Smooth muscle cell (in vitro differentiated cells): ENCODE results near the gene HNF1B. TPM values are rescaled to one million over a fixed set of nuclear protein-coding genes. Genes with fewer than 3 reads are reported as not detected.

ENCODE experiments used
- DNase-seq: peaks from one replicate; lab custom pipeline; 2025; ENCODE audit not compliant: unreplicated experiment; lab: John Stamatoyannopoulos, UW
- H2AFZ ChIP-seq: fragments of 200-600 bp; sonication (generic); 2 replicates; pipeline ENCODE4 v1.6.0; 2016; ENCODE audit warnings: antibody characterized with exemption, low read depth, mild to moderate bottlenecking
- H3F3A ChIP-seq: fragments of 200-600 bp; sonication (generic); 2 replicates; pipeline ENCODE4 v1.6.0; 2017; ENCODE audit warnings: antibody characterized with exemption, low read depth
- H3K27ac ChIP-seq: fragments of 200-600 bp; sonication (generic); 2 replicates; pipeline ENCODE4 v1.5.1; 2016; ENCODE audit warnings: low read depth, mild to moderate bottlenecking
- H3K27me3 ChIP-seq: fragments of 200-600 bp; sonication (generic); 2 replicates; pipeline ENCODE4 v1.6.1; 2016; ENCODE audit warnings: low read depth, mild to moderate bottlenecking
- H3K36me3 ChIP-seq: fragments of 200-600 bp; sonication (generic); 2 replicates; pipeline ENCODE4 v1.5.1; 2016; ENCODE audit warnings: low read depth
- H3K4me1 ChIP-seq: fragments of 200-600 bp; sonication (generic); 2 replicates; pipeline ENCODE4 v1.5.1; 2016; ENCODE audit warnings: low read depth
- H3K4me2 ChIP-seq: fragments of 200-600 bp; sonication (generic); 2 replicates; pipeline ENCODE4 v1.6.0; 2016; ENCODE audit warnings: mild to moderate bottlenecking
- H3K4me3 ChIP-seq: fragments of 200-600 bp; sonication (generic); 2 replicates; pipeline ENCODE4 v1.5.1; 2016; ENCODE audit warnings: mild to moderate bottlenecking
- H3K79me2 ChIP-seq: fragments of 200-600 bp; sonication (generic); 2 replicates; pipeline ENCODE4 v1.6.0; 2016; ENCODE audit warnings: low read depth, mild to moderate bottlenecking
- H3K9ac ChIP-seq: fragments of 200-600 bp; sonication (generic); 2 replicates; pipeline ENCODE4 v1.6.0; 2016; ENCODE audit warnings: low read depth
- H3K9me3 ChIP-seq: fragments of 200-600 bp; sonication (generic); replicated peaks from 2 replicates; pipeline ENCODE4 v1.5.1; 2016; ENCODE audit warnings: low read depth
- H4K20me1 ChIP-seq: fragments of 200-600 bp; sonication (generic); 2 replicates; pipeline ENCODE4 v1.6.0; 2016; ENCODE audit warnings: low read depth
- CTCF ChIP-seq: fragments of 200-600 bp; sonication (generic); IDR thresholded peaks from 2 replicates; pipeline ENCODE4 v1.5.1; 2017; ENCODE audit warnings: borderline replicate concordance, mild to moderate bottlenecking, antibody characterized with exemption; ENCODE audit not compliant: insufficient read depth, poor library complexity, severe bottlenecking
- WGBS: methylation state at CpG from one replicate; pipeline ENCODE4 v1.1.7; 2016; ENCODE audit warnings: low lambda C conversion rate; 5-methylcytosine and 5-hydroxymethylcytosine counted together
- polyA plus RNA-seq: library from polyadenylated mRNA; unstranded; fragments of >200 nt; fragmentation: Nextera tagmentation; extraction: Ambion mirVana; gene quantifications from 2 replicates; pipeline ENCODE4 v1.2.1, GENCODE V29; 2016
- total RNA-seq: library from RNA; depleted of rRNA; stranded (reverse); fragments of >200 nt; gene quantifications from 2 replicates; pipeline ENCODE4 v1.2.3, GENCODE V29; 2014

The HNF1B gene
- total and polyA plus RNA-seq, 2 experiments from 2014 or later, result not detected

GRCh38 chr17:37752482-37752881 is 7.6 kb upstream of the HNF1B start:
- Histone ChIP-seq H3F3A (no peaks in the 10 kb centered on the region), H3K4me3 (no peak overlapping the region), H3K4me2 (no peak overlapping the region), H3K36me3 (no peaks in the 10 kb centered on the region), H3K4me1 (no peaks in the 10 kb centered on the region), H3K9ac (no peak overlapping the region), H2AFZ (no peak overlapping the region), H3K79me2 (no peaks in the 10 kb centered on the region), H4K20me1 (no peaks in the 10 kb centered on the region), H3K27me3 (peaks cover 37% of the 10 kb centered on the region), H3K27ac (no peak overlapping the region), H3K9me3 (no peaks in the 10 kb centered on the region)
- TF ChIP-seq CTCF, result no peak
- 49% methylated on average over 5 of the region's 5 CpGs for WGBS
- DNase-seq, result no peak

GRCh38 chr17:37750768-37751475 is 6.1 kb upstream of the HNF1B start:
- Histone ChIP-seq H3F3A (no peaks in the 10 kb centered on the region), H3K9me3 (no peaks in the 10 kb centered on the region), H3K79me2 (no peaks in the 10 kb centered on the region), H2AFZ (no peak overlapping the region), H3K4me2 (no peak overlapping the region), H3K27ac (no peak overlapping the region), H3K27me3 (peaks cover 53% of the 10 kb centered on the region), H3K36me3 (no peaks in the 10 kb centered on the region), H4K20me1 (no peaks in the 10 kb centered on the region), H3K9ac (no peak overlapping the region), H3K4me1 (no peaks in the 10 kb centered on the region), H3K4me3 (no peak overlapping the region)
- DNase-seq, result no peak
- no peak for TF ChIP-seq CTCF
- WGBS, result 88% methylated on average over 10 of the region's 10 CpGs

GRCh38 chr17:37750292-37750691 is 5.4 kb upstream of the HNF1B start:
- Histone ChIP-seq H3K4me3 (no peak overlapping the region), H3K36me3 (no peaks in the 10 kb centered on the region), H3F3A (no peaks in the 10 kb centered on the region), H3K27ac (no peak overlapping the region), H3K9ac (no peak overlapping the region), H3K27me3 (peaks cover 59% of the 10 kb centered on the region), H3K79me2 (no peaks in the 10 kb centered on the region), H2AFZ (no peak overlapping the region), H3K4me2 (no peak overlapping the region), H3K4me1 (peaks cover 2% of the 10 kb centered on the region), H3K9me3 (no peaks in the 10 kb centered on the region), H4K20me1 (no peaks in the 10 kb centered on the region)
- no peak for DNase-seq
- 90% methylated on average over 5 of the region's 5 CpGs for WGBS
- TF ChIP-seq CTCF, result no peak

- H2AFZ ChIP-seq, result no peak overlapping the region
- no peaks in the 10 kb centered on the region for H4K20me1 ChIP-seq
- H3F3A ChIP-seq, result no peaks in the 10 kb centered on the region
- no peaks in the 10 kb centered on the region for H3K36me3 ChIP-seq
- no peak overlapping the region for H3K9ac ChIP-seq
- H3K4me1 ChIP-seq, result peaks cover 30% of the 10 kb centered on the region
- no peak overlapping the region for H3K27ac ChIP-seq
- TF ChIP-seq CTCF, result no peak
- peak overlapping the region; percentile 51 for H3K4me3 ChIP-seq
- no peaks in the 10 kb centered on the region for H3K79me2 ChIP-seq
- 92% methylated on average over 2 of the region's 2 CpGs for WGBS
- H3K4me2 ChIP-seq, result no peak overlapping the region
- peaks cover 90% of the 10 kb centered on the region for H3K27me3 ChIP-seq
- no peak for DNase-seq
- H3K9me3 ChIP-seq, result no peaks in the 10 kb centered on the region
Observed at GRCh38 chr17:37747222-37747621, 2.4 kb upstream of the HNF1B start.
